Putamen (tissue), 1 donor: ENCODE measurements around the gene HIBCH.
"Not testable (repeated sequence)": the region's sequence is repeated elsewhere in the genome, so short reads cannot be mapped to it uniquely, and the experiment has no call there.

ENCODE experiments used
- DNase-seq: peaks from one replicate; pipeline ENCODE4 v3.0.0-alpha.2; 2016; ENCODE audit warnings: low spot score

The HIBCH gene

DNA sequence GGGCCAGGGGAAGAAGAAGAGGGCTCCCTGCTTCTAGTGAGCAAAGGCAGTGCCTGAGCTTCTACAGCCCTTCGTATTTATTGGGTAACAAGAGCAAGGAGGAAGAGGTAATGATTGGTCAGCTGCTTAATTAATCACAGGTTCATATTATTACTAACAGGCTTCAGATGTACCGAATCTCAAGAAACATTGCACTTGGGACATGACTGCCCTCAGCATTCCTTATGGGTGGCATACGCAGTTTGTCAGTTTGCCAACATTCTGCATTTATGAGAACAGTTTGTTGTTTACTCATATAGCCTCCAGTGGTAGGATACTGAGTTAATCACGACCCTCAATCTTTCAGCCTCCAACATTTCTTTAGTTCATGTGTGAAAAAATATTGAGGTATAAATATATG lies 84.5 kb downstream of the HIBCH start:
- DNase-seq: no peak

GRCh38 chr2:190223989-190224388 lies 95.6 kb downstream of the HIBCH start:
- DNase-seq: not testable (repeated sequence)

DNA sequence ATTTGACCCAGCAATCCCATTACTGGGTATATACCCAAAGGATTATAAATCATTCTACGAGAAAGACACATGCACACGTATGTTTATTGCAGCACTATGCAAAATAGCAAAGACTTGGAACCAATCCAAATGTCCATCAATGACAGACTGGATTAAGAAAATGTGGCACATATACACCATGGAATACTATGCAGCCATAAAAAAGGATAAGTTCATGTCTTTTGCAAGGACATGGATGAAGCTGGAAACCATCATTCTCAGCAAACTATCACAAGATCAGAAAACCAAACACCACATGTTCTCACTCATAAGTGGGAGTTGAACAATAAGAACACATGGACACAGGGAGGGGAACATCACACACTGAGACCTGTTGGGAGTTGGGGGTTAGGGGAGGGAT lies 96.9 kb downstream of the HIBCH start:
- DNase-seq: not testable (repeated sequence)

DNA sequence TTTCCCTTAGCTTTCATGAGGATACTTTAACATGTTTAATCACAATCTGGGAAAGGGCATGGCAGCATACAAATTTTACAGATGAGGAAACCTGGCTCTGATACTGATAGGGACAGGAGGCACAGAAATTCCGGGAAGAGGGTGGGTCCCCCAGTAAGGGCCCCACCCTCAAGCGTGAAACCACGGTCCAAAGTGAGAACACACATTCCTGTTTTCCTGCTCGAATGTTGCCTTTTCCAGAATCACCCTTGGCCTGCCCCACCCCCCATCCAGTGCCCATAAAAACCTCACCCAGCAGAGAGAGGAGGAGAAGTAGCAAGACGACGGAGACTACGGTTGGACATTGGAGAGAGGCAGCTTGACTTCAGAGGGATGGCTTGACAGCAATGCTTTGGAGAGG lies 98.2 kb downstream of the HIBCH start:
- DNase-seq: no peak

DNA sequence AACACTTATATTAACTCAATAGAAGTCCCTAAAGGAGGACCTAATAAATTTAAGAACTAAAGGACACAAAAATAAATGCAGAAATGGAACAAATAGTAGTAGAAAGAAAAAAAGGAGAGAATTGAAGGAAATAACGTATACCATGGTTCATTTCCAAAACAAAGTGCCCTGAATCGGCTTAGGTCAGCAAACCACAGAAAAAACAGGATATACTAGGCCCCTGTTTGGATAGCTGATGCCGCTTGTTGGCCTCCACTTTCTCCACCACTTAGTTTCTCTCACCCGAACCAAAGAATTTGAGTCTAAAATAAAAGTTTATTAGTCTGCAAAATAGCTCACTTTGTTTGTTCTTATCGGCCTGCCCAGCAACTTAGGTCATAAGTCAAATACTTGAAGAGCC lies 100.4 kb downstream of the HIBCH start:
- no peak for DNase-seq

DNA sequence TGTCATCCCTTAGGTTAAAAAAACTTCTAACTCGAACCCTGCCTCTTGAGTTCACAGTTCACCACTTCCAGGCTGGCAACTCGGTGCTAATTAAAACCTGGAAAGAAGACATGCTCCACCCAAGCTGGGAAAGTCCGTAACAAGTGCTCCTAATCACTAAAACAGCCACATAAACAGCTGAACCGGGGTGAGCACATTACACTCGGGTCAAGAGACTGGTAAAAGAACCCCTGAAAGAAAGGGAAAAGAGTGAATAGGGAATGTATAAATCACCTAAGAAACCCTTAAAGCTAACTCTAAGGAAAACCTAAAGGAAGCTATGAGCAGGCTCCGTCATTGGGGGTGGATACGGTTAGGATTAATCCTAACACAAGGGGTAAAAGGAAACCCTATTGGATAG lies 102.0 kb downstream of the HIBCH start:
- DNase-seq: no peak

DNA sequence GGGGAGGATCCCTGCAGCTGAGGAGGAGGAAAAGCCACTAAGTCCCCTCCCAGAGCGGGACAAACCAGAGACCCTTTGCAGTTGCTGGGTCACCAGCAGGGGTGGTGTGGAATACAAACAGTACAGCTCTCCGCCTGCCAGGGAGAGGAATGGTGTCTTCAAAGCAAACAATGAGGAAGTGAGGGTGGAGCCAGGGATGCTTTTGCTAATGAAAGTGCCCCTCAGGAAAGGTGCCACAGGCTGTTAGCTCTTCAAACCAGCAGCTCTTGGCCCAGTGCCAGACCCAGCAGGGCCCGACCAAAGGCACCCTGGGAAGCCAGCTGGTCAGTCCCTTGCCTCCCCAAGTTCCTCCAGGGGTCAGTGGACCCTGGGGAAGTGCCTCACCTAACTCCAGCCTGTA lies 102.8 kb downstream of the HIBCH start:
- no peak for DNase-seq

- DNase-seq: no peak
Observed at GRCh38 chr2:190215620-190216019, 104.0 kb downstream of the HIBCH start.

DNA sequence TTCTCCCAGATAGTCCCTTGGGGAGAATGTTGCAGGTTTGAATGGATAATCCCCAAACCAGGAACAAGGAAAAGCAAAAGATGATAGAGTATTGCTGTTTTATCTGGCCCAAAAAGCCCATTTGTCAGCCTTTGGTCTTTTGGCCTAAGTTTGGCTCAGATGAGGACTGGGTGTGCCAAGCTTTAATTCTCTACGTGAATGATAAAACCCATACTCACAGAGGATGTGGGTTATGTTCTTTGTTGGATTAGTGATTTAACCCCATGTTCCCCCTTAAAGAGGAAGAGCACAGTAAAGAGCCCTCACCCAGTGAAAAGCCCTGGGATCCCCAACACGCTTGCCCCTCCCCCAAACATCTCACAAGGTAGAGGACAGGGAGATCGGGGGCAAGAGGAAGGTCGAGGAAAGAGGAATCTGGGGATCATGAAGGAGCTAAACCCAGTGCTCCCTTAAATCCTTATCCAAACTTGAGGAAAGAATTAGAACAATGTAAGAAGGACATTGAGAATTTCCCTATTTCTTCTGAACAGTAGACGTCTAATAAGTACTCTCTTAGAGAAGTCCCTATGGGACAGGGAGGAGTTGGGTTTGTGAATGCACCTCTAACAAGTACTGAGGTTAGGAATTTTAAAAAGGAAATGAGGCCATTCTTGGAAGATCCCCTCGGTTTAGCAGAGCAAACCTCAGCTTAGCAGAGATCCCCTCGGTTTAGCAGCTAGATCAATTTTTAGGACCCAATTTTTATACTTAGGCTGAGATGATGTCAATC lies 105.0 kb downstream of the HIBCH start:
- no peak for DNase-seq

- no peak for DNase-seq
Observed at GRCh38 chr2:190213441-190214335, 105.9 kb downstream of the HIBCH start.

GRCh38 chr2:190210471-190210870 lies 109.2 kb downstream of the HIBCH start:
- DNase-seq: no peak

DNA sequence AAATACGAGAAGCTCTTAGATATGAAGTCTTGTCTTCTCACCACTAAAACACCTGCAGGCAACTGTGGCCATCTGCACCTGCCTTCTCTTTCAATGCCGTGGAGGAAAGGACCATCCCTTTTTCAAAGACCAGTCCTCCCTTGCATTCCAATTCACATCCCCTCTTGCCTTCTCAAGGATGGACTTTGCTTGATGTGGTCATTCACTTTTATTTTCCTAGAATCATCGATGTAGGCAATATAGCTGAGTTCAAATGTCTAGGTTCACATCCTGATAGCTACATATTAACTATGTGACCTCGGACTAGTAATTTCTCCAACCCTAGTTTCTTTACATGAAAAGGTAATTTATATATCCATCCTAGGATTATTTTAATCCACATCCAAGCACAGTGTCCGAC lies 110.1 kb downstream of the HIBCH start:
- DNase-seq: no peak

GRCh38 chr2:190207930-190208329 lies 111.7 kb downstream of the HIBCH start:
- DNase-seq: no peak

- no peak for DNase-seq
Observed at GRCh38 chr2:190205657-190206056, 114.0 kb downstream of the HIBCH start.

GRCh38 chr2:190202604-190203003 lies 117.0 kb downstream of the HIBCH start:
- no peak for DNase-seq

DNA sequence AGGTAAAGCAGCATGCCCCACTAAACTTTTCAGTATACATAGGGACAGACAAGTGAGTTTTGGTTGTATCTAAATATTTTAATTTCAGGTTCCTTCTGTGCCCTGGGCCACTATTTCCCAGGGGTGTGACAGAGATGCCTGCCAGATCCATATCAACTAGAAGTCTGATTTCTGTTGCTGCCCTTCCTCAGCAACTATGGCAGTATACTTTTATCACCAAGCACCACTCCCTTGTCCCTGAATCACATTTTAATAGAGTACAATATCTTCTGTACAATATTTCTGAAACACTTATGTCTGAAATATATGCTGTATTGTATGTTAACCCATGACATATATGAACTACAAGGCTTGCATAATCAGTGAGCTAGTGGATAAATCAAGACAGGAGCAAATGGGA lies 117.6 kb downstream of the HIBCH start:
- DNase-seq: no peak

DNA sequence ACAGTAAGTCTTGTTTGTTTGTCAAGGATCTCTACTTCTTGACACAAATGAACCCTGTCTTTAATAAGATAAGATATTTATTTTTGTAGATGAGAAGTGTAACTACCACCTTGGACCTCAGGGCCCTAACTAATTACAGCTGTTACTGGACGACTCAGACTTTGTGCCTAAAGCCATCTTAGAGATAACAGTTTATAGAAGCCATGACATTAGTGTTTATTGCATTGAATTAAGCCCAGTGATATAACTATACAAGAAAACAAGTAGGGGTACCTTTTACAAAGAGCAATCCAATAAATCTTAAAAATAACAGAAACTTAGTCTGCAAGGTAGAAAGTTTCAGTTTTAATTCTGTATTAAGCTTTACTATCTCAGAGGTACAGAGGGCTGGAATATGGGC lies 119.0 kb downstream of the HIBCH start:
- no peak for DNase-seq

- no peak for DNase-seq
Observed at GRCh38 chr2:190199530-190199929, 120.1 kb downstream of the HIBCH start.

- DNase-seq: no peak
Observed at GRCh38 chr2:190199109-190199508, 120.5 kb downstream of the HIBCH start.

- no peak for DNase-seq
Observed at GRCh38 chr2:190197143-190197720, 122.4 kb downstream of the HIBCH start.

GRCh38 chr2:190190507-190191162 lies 129.0 kb downstream of the HIBCH start:
- DNase-seq: no peak

DNA sequence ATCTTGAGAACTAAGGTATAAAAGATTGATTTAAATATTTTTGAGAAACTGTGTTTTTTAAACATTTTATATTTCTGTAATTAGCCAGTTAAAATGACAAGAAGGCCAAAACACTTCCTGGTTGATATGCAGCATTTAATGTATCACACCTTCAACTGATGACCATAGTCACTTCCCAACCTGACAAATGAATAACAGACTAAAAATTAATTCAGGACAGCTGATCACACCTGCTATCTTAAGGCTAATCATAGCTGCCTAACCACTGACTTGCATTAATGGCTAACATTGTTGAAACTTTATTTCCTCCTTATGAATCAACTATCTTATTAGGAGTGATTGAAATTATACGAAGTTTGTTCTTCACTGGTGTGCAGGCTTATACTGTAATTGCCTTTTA lies 131.3 kb downstream of the HIBCH start:
- no peak for DNase-seq
